Mesenchymal stem cell (in vitro differentiated cells and primary cell): ENCODE measurements around the gene HLTF.

Experiments used
- DNase-seq: peaks from one replicate; pipeline ENCODE4 v3.0.0-alpha.2; 2013
- H2AFZ ChIP-seq: one replicate; pipeline ENCODE4 v1.6.1; 2013; ENCODE audit warnings: low read depth, mild to moderate bottlenecking, control low read depth, inconsistent platforms, low read length, moderate library complexity
- H2AK5ac ChIP-seq: 2 replicates; pipeline ENCODE4 v1.6.1; 2013; ENCODE audit warnings: low read length, moderate library complexity, mild to moderate bottlenecking, inconsistent platforms; ENCODE audit not compliant: severe bottlenecking
- H2BK120ac ChIP-seq: one replicate; pipeline ENCODE4 v1.6.1; 2013; ENCODE audit warnings: low read depth, mild to moderate bottlenecking, inconsistent platforms, low read length, moderate library complexity
- H2BK12ac ChIP-seq, 2 experiments: one replicate each; pipeline ENCODE4 v1.6.1; 2013; ENCODE audit warnings: inconsistent platforms in 2 of 2, low read length in 2 of 2, mild to moderate bottlenecking in 2 of 2, moderate library complexity in 2 of 2, control low read depth in 1 of 2
- H2BK15ac ChIP-seq: one replicate; pipeline ENCODE4 v1.6.1; 2013; ENCODE audit warnings: mild to moderate bottlenecking, low read depth, inconsistent platforms; ENCODE audit not compliant: poor library complexity, severe bottlenecking
- H2BK5ac ChIP-seq: 2 replicates; pipeline ENCODE4 v1.6.1; 2013; ENCODE audit warnings: low read depth, mild to moderate bottlenecking, low read length, control low read depth, inconsistent platforms; ENCODE audit not compliant: poor library complexity, severe bottlenecking
- H3K14ac ChIP-seq, 2 experiments: one replicate each; pipeline ENCODE4 v1.6.1; 2013; ENCODE audit warnings: inconsistent platforms in 2 of 2, low read length in 2 of 2, control low read depth in 1 of 2, mild to moderate bottlenecking in 1 of 2, moderate library complexity in 1 of 2
- H3K18ac ChIP-seq, 2 experiments: one replicate each; pipeline ENCODE4 v1.6.1; 2013; ENCODE audit warnings: inconsistent platforms in 2 of 2, low read length in 2 of 2, control low read depth in 1 of 2, low read depth in 1 of 2, mild to moderate bottlenecking in 1 of 2
- H3K23ac ChIP-seq, 2 experiments: one replicate each; pipeline ENCODE4 v1.6.1; 2013; ENCODE audit warnings: inconsistent platforms in 2 of 2, low read length in 2 of 2, mild to moderate bottlenecking in 2 of 2, moderate library complexity in 2 of 2, control low read depth in 1 of 2
- H3K27ac ChIP-seq: 2 replicates; pipeline ENCODE4 v1.5.1; 2013; ENCODE audit warnings: mild to moderate bottlenecking, moderate library complexity, low read length, control low read depth, inconsistent platforms; ENCODE audit not compliant: poor library complexity, severe bottlenecking
- H3K27me3 ChIP-seq, 2 experiments: 2 replicates each; pipeline versions ENCODE4 v1.6.1 to v1.7.0; 2013; ENCODE audit warnings: low read length in 2 of 2, mild to moderate bottlenecking in 2 of 2, moderate library complexity in 2 of 2, control low read depth in 1 of 2, inconsistent platforms in 1 of 2; ENCODE audit not compliant: control insufficient read depth in 1 of 2, insufficient read depth in 1 of 2
- H3K36me3 ChIP-seq, 2 experiments: 2 replicates each; pipeline versions ENCODE4 v1.6.1 to v1.7.0; 2013; ENCODE audit warnings: low read length in 2 of 2, control low read depth in 1 of 2, inconsistent platforms in 1 of 2, low read depth in 1 of 2, mild to moderate bottlenecking in 1 of 2; ENCODE audit not compliant: insufficient read depth in 2 of 2, control insufficient read depth in 1 of 2
- H3K4ac ChIP-seq, 2 experiments: one replicate each; pipeline ENCODE4 v1.6.1; 2013; ENCODE audit warnings: inconsistent platforms in 2 of 2, low read length in 2 of 2, mild to moderate bottlenecking in 2 of 2, moderate library complexity in 2 of 2, control low read depth in 1 of 2, low read depth in 1 of 2
- H3K4me1 ChIP-seq: 2 replicates; pipeline ENCODE4 v1.6.1; 2013; ENCODE audit warnings: low read depth, low read length, control low read depth; ENCODE audit not compliant: control insufficient read depth, insufficient read depth
- H3K4me2 ChIP-seq: 2 replicates; pipeline ENCODE4 v1.6.1; 2013; ENCODE audit warnings: low read length, mild to moderate bottlenecking, inconsistent platforms; ENCODE audit not compliant: poor library complexity, severe bottlenecking
- H3K4me3 ChIP-seq, 2 experiments: 2 replicates each; pipeline versions ENCODE4 v1.5.1 to v1.7.0; 2013; ENCODE audit warnings: low read length in 2 of 2, mild to moderate bottlenecking in 2 of 2, control low read depth in 1 of 2, low read depth in 1 of 2; ENCODE audit not compliant: insufficient read depth in 1 of 2
- H3K79me1 ChIP-seq: replicated peaks from 2 replicates; pipeline ENCODE4 v1.6.1; 2013; ENCODE audit warnings: mild to moderate bottlenecking, control low read depth, low read length, inconsistent platforms; ENCODE audit not compliant: poor library complexity, severe bottlenecking
- H3K9ac ChIP-seq: 2 replicates; pipeline ENCODE4 v1.7.0; 2013; ENCODE audit warnings: mild to moderate bottlenecking, low read length, moderate library complexity
- H3K9me3 ChIP-seq: 2 replicates; pipeline ENCODE4 v1.7.0; 2013; ENCODE audit warnings: mild to moderate bottlenecking, low read length; ENCODE audit not compliant: control insufficient read depth
- H4K8ac ChIP-seq: one replicate; pipeline ENCODE4 v1.6.1; 2013; ENCODE audit warnings: inconsistent platforms, mild to moderate bottlenecking, low read length, moderate library complexity
- H4K91ac ChIP-seq: one replicate; pipeline ENCODE4 v1.6.1; 2013; ENCODE audit warnings: mild to moderate bottlenecking, low read length, inconsistent platforms
- WGBS: methylation state at CpG from one replicate; pipeline ENCODE4 v1.1.7; 2013; ENCODE audit warnings: mixed read lengths; 5-methylcytosine and 5-hydroxymethylcytosine counted together

HLTF gene

DNA sequence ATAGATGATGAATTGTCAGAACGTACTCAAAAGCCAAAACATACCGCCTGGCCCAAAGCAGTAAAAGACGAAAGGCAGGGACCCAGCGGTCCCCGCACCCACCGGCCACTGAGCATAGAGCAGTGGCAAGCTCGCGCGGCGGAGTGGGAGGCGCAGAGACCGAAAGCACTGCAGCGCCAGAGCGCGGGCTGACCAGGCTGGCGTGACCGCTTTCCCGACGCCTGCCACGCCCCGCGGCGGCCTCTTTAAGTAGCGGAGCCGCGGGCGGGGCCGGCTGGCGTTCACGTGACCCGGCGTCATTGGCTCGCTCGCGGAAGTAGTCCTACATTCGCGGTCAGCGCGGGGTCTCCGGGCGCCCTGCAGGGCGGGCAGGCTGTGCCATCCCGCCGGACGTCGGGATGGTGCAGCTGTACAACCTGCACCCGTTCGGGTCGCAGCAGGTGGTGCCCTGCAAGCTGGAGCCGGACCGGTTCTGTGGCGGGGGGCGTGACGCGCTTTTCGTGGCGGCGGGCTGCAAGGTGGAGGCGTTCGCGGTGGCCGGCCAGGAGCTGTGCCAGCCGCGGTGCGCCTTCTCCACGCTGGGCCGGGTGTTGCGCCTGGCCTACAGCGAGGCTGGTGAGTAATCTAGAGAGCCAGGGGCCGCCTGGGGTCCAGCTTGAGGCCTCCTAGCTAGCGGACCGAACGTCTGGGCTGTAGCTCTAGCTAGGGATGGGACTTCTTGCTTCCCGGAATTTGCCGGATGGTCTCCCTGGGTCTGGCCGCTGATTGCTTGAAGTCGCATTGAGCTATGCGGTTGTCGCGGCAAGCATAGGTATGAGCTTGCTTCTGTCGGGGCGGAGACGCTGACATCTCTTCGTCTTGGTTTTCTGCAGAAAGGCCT is 43.2 kb upstream of the HLTF start, which contains the start of gene HPS3:
Gene HPS3, plus strand, starts transcription at position 313 of the 880 bp plus-strand sequence. Its CDS starts 86 bp downstream, at position 399.
- Histone ChIP-seq H3K36me3 (peaks cover 0 to 4% of the 10 kb centered on the region in 2 experiments), H3K18ac (peak within 1 kb of the TSS; percentile 98 to 99), H2AK5ac (no peak within 1 kb of the TSS), H2BK15ac (peak within 1 kb of the TSS; percentile 84), H3K23ac (peak within 1 kb of the TSS; percentile 51 to 99), H3K27me3 (no peaks in the 10 kb centered on the region), H3K9me3 (no peaks in the 10 kb centered on the region), H2AFZ (peak within 1 kb of the TSS; percentile 86), H2BK5ac (peak within 1 kb of the TSS; percentile 71), H3K14ac (peak within 1 kb of the TSS in 1 of 2 experiments; percentile 98), H3K4ac (peak within 1 kb of the TSS; percentile 73 to 95), H3K9ac (peak within 1 kb of the TSS; percentile 93), H3K4me1 (peaks cover 4% of the 10 kb centered on the region), H2BK12ac (peak within 1 kb of the TSS; percentile 46 to 94), H3K4me3 (peak within 1 kb of the TSS; percentile 95 to 99), H2BK120ac (peak within 1 kb of the TSS; percentile 42), H4K91ac (peak within 1 kb of the TSS; percentile 97), H3K4me2 (peak within 1 kb of the TSS; percentile 96), H3K27ac (peak within 1 kb of the TSS; percentile 56), H4K8ac (peak within 1 kb of the TSS; percentile 66), H3K79me1 (peaks cover 6% of the 10 kb centered on the region)
- peak; percentile 92 for DNase-seq
- 2% methylated on average over 84 of the region's 84 CpGs for WGBS

DNA sequence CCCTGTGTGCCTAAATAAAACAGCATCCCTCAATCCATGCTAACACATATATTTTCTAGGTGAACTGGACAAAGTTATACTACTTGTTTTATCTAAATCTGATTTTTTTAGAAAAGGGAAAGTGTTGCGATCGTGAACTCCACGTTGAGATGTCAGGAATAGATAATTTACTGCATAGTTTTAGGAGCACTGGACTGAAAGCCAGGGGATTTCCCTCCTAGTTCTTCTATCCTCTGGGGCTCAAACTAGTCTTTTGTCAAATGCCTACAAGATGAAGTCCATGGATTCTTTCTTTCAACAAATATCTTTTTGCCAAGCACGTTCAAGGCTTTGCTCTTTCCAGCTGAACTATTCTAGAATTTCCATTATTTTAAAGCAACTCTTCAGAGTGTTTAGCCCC is 42.5 kb upstream of the HLTF start:
- Histone ChIP-seq H3K4me3 (peak overlapping the region in 1 of 2 experiments; percentile 95), H3K9ac (peak overlapping the region; percentile 93), H2BK120ac (peak overlapping the region; percentile 42), H3K18ac (peak overlapping the region in 1 of 2 experiments; percentile 69), H4K8ac (no peak overlapping the region), H3K4ac (peak overlapping the region in 1 of 2 experiments; percentile 73), H2BK15ac (no peak overlapping the region), H2BK12ac (no peak overlapping the region), H3K79me1 (peaks cover 6% of the 10 kb centered on the region), H3K36me3 (no peaks in the 10 kb centered on the region), H3K4me1 (peaks cover 4% of the 10 kb centered on the region), H4K91ac (no peak overlapping the region), H3K27ac (peak overlapping the region; percentile 34), H3K27me3 (no peaks in the 10 kb centered on the region), H3K4me2 (peak overlapping the region; percentile 96), H2AK5ac (no peak overlapping the region), H3K14ac (no peak overlapping the region), H2AFZ (no peak overlapping the region), H3K23ac (no peak overlapping the region), H3K9me3 (no peaks in the 10 kb centered on the region), H2BK5ac (no peak overlapping the region)
- DNase-seq: peak; percentile 34
- 55% methylated on average over 4 of the region's 4 CpGs for WGBS

DNA sequence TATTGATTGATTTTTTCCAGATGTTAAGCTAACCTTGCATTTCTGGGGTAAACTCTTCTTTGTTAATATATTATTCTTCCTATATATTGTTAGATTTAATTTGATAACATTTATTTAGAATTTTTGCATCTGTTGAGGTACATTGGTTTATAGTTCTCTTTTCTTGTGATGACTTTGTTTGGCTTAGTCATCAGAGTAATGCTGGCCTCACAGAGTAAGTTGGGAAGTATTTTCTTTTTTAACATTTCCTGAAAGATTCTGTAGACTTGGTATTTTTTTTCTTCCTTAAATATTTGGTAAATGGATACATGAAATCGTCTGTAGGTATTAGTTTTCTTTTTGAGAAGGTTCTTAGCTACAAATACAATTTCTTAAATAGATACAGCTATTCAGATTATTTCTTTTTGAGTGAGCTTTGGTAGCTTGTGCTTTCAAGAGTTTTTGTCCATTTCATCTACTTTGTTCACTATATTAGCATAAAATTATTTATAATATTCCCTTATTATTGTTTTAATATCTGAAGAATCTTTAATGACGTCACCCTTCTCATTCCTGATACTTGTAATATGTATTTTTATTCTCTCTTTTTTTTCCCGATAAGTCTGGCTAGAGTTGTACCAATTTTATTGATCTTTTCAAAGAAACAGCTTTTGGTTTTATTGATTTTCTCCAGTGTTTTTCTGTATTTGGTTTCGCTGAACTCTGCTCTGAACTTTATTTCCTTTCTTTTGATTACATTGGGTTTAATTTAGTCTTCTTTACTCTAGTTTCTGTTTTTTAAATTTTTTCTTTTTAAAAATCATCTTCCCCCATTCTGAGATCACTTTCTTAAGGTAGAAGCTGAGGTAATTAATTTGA is 36.6 kb upstream of the HLTF start:
- Histone ChIP-seq H4K8ac (no peak overlapping the region), H2BK120ac (no peak overlapping the region), H2BK15ac (no peak overlapping the region), H3K4me1 (no peaks in the 10 kb centered on the region), H3K27ac (no peak overlapping the region), H3K14ac (no peak overlapping the region), H2AK5ac (no peak overlapping the region), H3K27me3 (no peaks in the 10 kb centered on the region), H3K9ac (no peak overlapping the region), H3K79me1 (no peaks in the 10 kb centered on the region), H3K4me3 (no peak overlapping the region), H3K23ac (no peak overlapping the region), H3K18ac (no peak overlapping the region), H2BK5ac (no peak overlapping the region), H2BK12ac (no peak overlapping the region), H2AFZ (no peak overlapping the region), H3K4me2 (no peak overlapping the region), H3K4ac (no peak overlapping the region), H4K91ac (no peak overlapping the region), H3K9me3 (no peaks in the 10 kb centered on the region), H3K36me3 (no peaks in the 10 kb centered on the region)
- DNase-seq: no peak
- no CpG with 5 or more reads among the region's 4 CpGs for WGBS
